Coronary artery (tissue), 2 donors: ENCODE data around the gene GABRA4.

ENCODE experiments used
- DNase-seq: peaks from one replicate; pipeline ENCODE4 v3.0.0-alpha.2; 2017; ENCODE audit warnings: low spot score
- H3K27ac ChIP-seq, 2 donors: fragments of 200-600 bp; sonication (generic); one replicate each; pipeline ENCODE4 v1.5.1; 2016 to 2019
- H3K4me3 ChIP-seq: fragments of 200-600 bp; sonication (generic); 2 replicates; pipeline ENCODE4 v1.5.1; 2016; ENCODE audit warnings: mild to moderate bottlenecking, moderate library complexity
- CTCF ChIP-seq: fragments of 200-600 bp; sonication (generic); IDR thresholded peaks from one replicate; pipeline ENCODE4 v1.5.1; 2019; ENCODE audit warnings: antibody characterized with exemption

The GABRA4 gene

GRCh38 chr4:46949822-46950221 is 43.6 kb downstream of the GABRA4 start:
- Histone ChIP-seq H3K4me3 (no peak overlapping the region), H3K27ac (no peak overlapping the region)
- TF ChIP-seq CTCF = no peak
- DNase-seq = no peak

- DNase-seq = no peak
- TF ChIP-seq CTCF = no peak
- Histone ChIP-seq H3K4me3 (no peak overlapping the region), H3K27ac (peak overlapping the region in 1 of 2 donors; percentile 79)
Measured at GRCh38 chr4:46947541-46947940, 45.8 kb downstream of the GABRA4 start.

GRCh38 chr4:46946919-46947536 is 46.4 kb downstream of the GABRA4 start:
- Histone ChIP-seq H3K27ac (peak overlapping the region in 1 of 2 donors; percentile 79), H3K4me3 (peak overlapping the region; percentile 47)
- TF ChIP-seq CTCF = no peak
- no peak for DNase-seq

GRCh38 chr4:46945062-46945461 is 48.3 kb downstream of the GABRA4 start:
- TF ChIP-seq CTCF = no peak
- H3K4me3 ChIP-seq = no peak overlapping the region
- no peak for DNase-seq
- H3K27ac ChIP-seq = peak overlapping the region in 1 of 2 donors; percentile 28

GRCh38 chr4:46944345-46944744 is 49.0 kb downstream of the GABRA4 start:
- Histone ChIP-seq H3K4me3 (no peak overlapping the region), H3K27ac (no peak overlapping the region)
- TF ChIP-seq CTCF = no peak
- DNase-seq = no peak

GRCh38 chr4:46937493-46937892 is 55.9 kb downstream of the GABRA4 start:
- DNase-seq = no peak
- TF ChIP-seq CTCF = no peak

GRCh38 chr4:46934726-46935125 is 58.7 kb downstream of the GABRA4 start:
- no peak for TF ChIP-seq CTCF
- H3K27ac ChIP-seq = peak overlapping the region in 1 of 2 donors; percentile 1
- no peak for DNase-seq

More at GRCh38 chr4:46937493-46937892, 55.9 kb downstream of the GABRA4 start:
- no peak overlapping the region for H3K4me3 ChIP-seq
- no peak overlapping the region for H3K27ac ChIP-seq

More at GRCh38 chr4:46934726-46935125, 58.7 kb downstream of the GABRA4 start:
- no peak overlapping the region for H3K4me3 ChIP-seq
